Endothelial cell of umbilical vein (primary cell): Measurements from ENCODE around the gene C22orf42. TPM values are rescaled to one million over a fixed set of nuclear protein-coding genes. Genes with fewer than 3 reads are reported as not detected.

Experiments used
- BruUV-seq: library from RNA; stranded (reverse); fragments of 400-500 nt; replicated peaks from 2 replicates; lab custom pipeline; 2021; lab: Mats Ljungman, UMichigan
- CTCF ChIA-PET: fragments of 300-600, 350-600 bp; sonication (Branson Sonifier 250); formaldehyde crosslinking; loops from one replicate; lab custom pipeline; 2021; ENCODE audit warnings: antibody characterized with exemption, inconsistent platforms; lab: Charles Lee
- POLR2A ChIA-PET: fragments of 300-600, 350-600 bp; sonication (Branson Sonifier 250); formaldehyde crosslinking; loops from one replicate; lab custom pipeline; 2021; ENCODE audit warnings: antibody characterized with exemption, inconsistent platforms; lab: Charles Lee
- DNase-seq: peaks from one replicate; pipeline ENCODE4 v3.0.0-alpha.2; 2011; ENCODE audit warnings: low read depth, low spot score
- FAIRE-seq: peaks from 2 replicates; lab custom pipeline; 2011; peaks lifted over from hg19 to GRCh38; lab: Jason Lieb, UNC
- H2AFZ ChIP-seq: 2 replicates; pipeline ENCODE4 v1.6.0; 2012; ENCODE audit warnings: low read depth, low read length, control low read depth, inconsistent platforms
- H3K27ac ChIP-seq: 2 replicates; pipeline ENCODE4 v1.5.1; 2011; ENCODE audit warnings: low read depth, mild to moderate bottlenecking, control low read depth, low read length, moderate library complexity; ENCODE audit not compliant: insufficient read depth
- H3K27me3 ChIP-seq, 2 experiments: 2 replicates each; pipeline versions ENCODE4 v1.6.0 to v1.6.1; 2011; ENCODE audit warnings: low read length in 2 of 2, mixed read lengths in 1 of 2; ENCODE audit not compliant: control insufficient read depth in 2 of 2, insufficient read depth in 2 of 2
- H3K36me3 ChIP-seq, 2 experiments: 2 replicates in 1 of 2; 3 replicates in 1 of 2; pipeline ENCODE4 v1.5.1; 2011; ENCODE audit warnings: low read length in 2 of 2, mild to moderate bottlenecking in 1 of 2, moderate library complexity in 1 of 2; ENCODE audit not compliant: control insufficient read depth in 2 of 2, insufficient read depth in 2 of 2; ENCODE audit errors: extremely low read depth in 1 of 2
- H3K4me1 ChIP-seq: 3 replicates; pipeline ENCODE4 v1.5.1; 2011; ENCODE audit warnings: mild to moderate bottlenecking, low read length; ENCODE audit not compliant: control insufficient read depth, insufficient read depth; ENCODE audit errors: extremely low read depth
- H3K4me2 ChIP-seq: 2 replicates; pipeline ENCODE4 v1.6.1; 2011; ENCODE audit warnings: low read length, control low read depth, mixed read lengths; ENCODE audit not compliant: insufficient read depth
- H3K4me3 ChIP-seq, 3 experiments: fragments of 200-600 bp in 1 of 3; sonication (generic), shearing (Covaris generic) in 1 of 3; replicated peaks in 1 of 3; 2 replicates each; pipeline ENCODE4 v1.5.1; 2011 to 2016; ENCODE audit warnings: control low read depth in 3 of 3, low read length in 3 of 3, mild to moderate bottlenecking in 2 of 3, inconsistent platforms in 1 of 3, low read depth in 1 of 3, moderate library complexity in 1 of 3; ENCODE audit not compliant: insufficient read depth in 1 of 3
- H3K79me2 ChIP-seq: 2 replicates; pipeline ENCODE4 v1.6.0; 2012; ENCODE audit warnings: low read length, inconsistent platforms; ENCODE audit not compliant: control insufficient read depth, insufficient read depth
- H3K9ac ChIP-seq: replicated peaks from 2 replicates; pipeline ENCODE3; 2011; ENCODE audit warnings: low read length, control low read depth; ENCODE audit not compliant: insufficient read depth; ENCODE audit errors: extremely low read depth
- H3K9me1 ChIP-seq: replicated peaks from 3 replicates; pipeline ENCODE4 v1.6.0; 2011; ENCODE audit warnings: mild to moderate bottlenecking, low read length; ENCODE audit not compliant: control insufficient read depth, insufficient read depth; ENCODE audit errors: extremely low read depth
- H3K9me3 ChIP-seq: replicated peaks from 2 replicates; pipeline ENCODE4 v1.5.1; 2012; ENCODE audit warnings: low read length, inconsistent platforms; ENCODE audit not compliant: control insufficient read depth, insufficient read depth
- H4K20me1 ChIP-seq: replicated peaks from 2 replicates; pipeline ENCODE3; 2011; ENCODE audit warnings: mild to moderate bottlenecking, low read length; ENCODE audit not compliant: control insufficient read depth, insufficient read depth; ENCODE audit errors: extremely low read depth
- CTCF ChIP-seq, 2 donors: IDR thresholded peaks; 1 replicate in 1 of 2; 2 replicates in 1 of 2; pipeline ENCODE4 v1.5.1; 2011; ENCODE audit warnings: low read length in 2 of 2, mild to moderate bottlenecking in 2 of 2, moderate library complexity in 2 of 2, control low read depth in 1 of 2, inconsistent platforms in 1 of 2, low read depth in 1 of 2; ENCODE audit not compliant: insufficient read depth in 1 of 2; ENCODE audit errors: extremely low read depth in 1 of 2
- EZH2 ChIP-seq: IDR thresholded peaks from 2 replicates; pipeline ENCODE4 v1.6.1; 2012; ENCODE audit warnings: borderline replicate concordance, low read depth, mild to moderate bottlenecking, moderate library complexity, low read length, inconsistent platforms; ENCODE audit not compliant: severe bottlenecking
- FOS ChIP-seq: IDR thresholded peaks from 2 replicates; pipeline ENCODE4 v1.6.1; 2011; ENCODE audit warnings: mild to moderate bottlenecking, low read length, moderate library complexity, borderline replicate concordance; ENCODE audit not compliant: insufficient read depth
- GATA2 ChIP-seq: IDR thresholded peaks from 2 replicates; pipeline ENCODE4 v1.7.0; 2011; ENCODE audit warnings: low read depth, mild to moderate bottlenecking, moderate library complexity, mixed read lengths, low read length; ENCODE audit not compliant: insufficient read length, insufficient read depth
- JUN ChIP-seq: IDR thresholded peaks from 2 replicates; pipeline ENCODE4 v1.6.1; 2011; ENCODE audit warnings: borderline replicate concordance, low read depth; ENCODE audit not compliant: insufficient read length, insufficient read depth
- MAX ChIP-seq: IDR thresholded peaks from 2 replicates; pipeline ENCODE4 v1.6.1; 2011; ENCODE audit not compliant: insufficient read depth, insufficient read length
- MYC ChIP-seq: IDR thresholded peaks from one replicate; pipeline ENCODE4 v1.6.1; 2011; ENCODE audit warnings: mild to moderate bottlenecking, low read depth, low read length
- POLR2A ChIP-seq: IDR thresholded peaks from 2 replicates; pipeline ENCODE4 v1.6.1; 2012; ENCODE audit warnings: low read depth, mild to moderate bottlenecking, control low read depth, low read length
- POLR2AphosphoS5 ChIP-seq: IDR thresholded peaks from 2 replicates; pipeline ENCODE4 v1.6.1; 2012; ENCODE audit warnings: low read depth, mild to moderate bottlenecking, control low read depth, low read length, moderate library complexity; ENCODE audit not compliant: insufficient read depth
- dilution Hi-C: fragments of 300-500 bp; cut with MboI; formaldehyde crosslinking; loops from one replicate; pipeline ENCODE4 v1.15.0; 2019; ENCODE audit warnings: low sequenced_read_pairs; ENCODE audit not compliant: extremely low pct_ligation_motif_present
- intact Hi-C: fragments of 100-400 bp; cut with micrococcal nuclease; formaldehyde crosslinking; loops from one replicate; pipeline ENCODE4 v1.10.0; 2022
- polyA plus RNA-seq, 4 experiments: library from polyadenylated mRNA; depleted of rRNA in 3 of 4; stranded (reverse) in 3 of 4; unstranded in 1 of 4; fragments of >200 nt; gene quantifications; 2 replicates each; pipeline versions ENCODE4 v1.2.1 to v1.2.3, GENCODE V29; 2011 to 2012; ENCODE audit warnings: missing spikeins in 1 of 4
- total RNA-seq: library from RNA; stranded (reverse); gene quantifications from 2 replicates; pipeline ENCODE4 v1.2.3, GENCODE V29; 2021

The C22orf42 gene
- total and polyA plus RNA-seq, 2 donors (not counting 3 experiments of a cell fraction or from before 2014, with no cell fraction given): not detected

DNA sequence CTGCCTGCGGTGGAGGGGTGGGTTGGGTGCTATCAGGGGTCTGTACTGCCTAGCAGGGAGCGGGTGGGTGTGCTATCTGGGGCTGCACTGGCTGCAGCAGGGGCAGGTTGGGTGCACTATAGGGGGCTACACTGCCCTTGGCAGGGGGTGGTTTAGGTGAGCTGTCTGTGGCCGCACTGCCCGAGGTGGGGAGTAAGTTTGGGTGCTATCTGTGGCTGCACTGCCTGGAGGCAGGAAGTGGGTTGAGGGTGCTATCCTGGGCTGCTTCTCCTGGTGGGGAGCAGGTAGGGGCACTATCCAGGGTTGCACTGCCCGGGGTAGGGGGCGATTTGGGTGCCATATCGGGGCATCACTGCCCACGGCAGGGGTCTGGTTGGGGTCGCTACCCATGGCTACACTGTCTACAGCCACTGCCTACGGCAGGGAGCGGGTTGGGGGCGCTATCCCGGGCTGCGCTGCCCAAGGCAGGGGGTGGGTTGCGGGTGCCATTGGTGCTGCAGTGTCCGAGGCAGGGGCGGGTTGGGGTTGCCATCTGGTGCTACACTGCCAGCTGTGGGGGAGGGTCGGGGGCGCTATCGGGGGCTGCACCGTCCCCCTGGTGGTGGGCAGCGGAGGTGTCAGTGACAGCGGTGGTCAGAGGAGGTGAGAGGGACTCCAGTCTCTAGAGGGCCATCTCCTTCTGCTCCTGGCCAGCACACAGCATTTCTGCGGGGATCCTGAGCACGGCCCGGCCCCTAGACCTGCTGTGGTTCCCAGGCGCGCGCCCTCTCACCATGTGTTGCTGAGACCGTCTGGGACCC is 47.1 kb upstream of the C22orf42 start:
- CTCF ChIA-PET: no interaction called here
- no peaks in the 10 kb centered on the region for H3K36me3 ChIP-seq
- H3K9ac ChIP-seq: no peak overlapping the region
- DNase-seq: no peak
- H3K4me1 ChIP-seq: no peaks in the 10 kb centered on the region
- H2AFZ ChIP-seq: no peak overlapping the region
- TF ChIP-seq POLR2AphosphoS5 (no peak), JUN (no peak), CTCF (IDR thresholded peaks at IDR 0.05; ENCODE audit: extremely low read depth in 1 of 2, insufficient read depth in 1 of 2, low read depth in 1 of 2, low read length in 2 of 2) (no peak), MYC (no peak), MAX (no peak), POLR2A (no peak), GATA2 (no peak), FOS (no peak), EZH2 (no peak)
- POLR2A ChIA-PET: no interaction called here
- no TSS peak for BruUV-seq
- intact Hi-C loops (loop anchor here (5.0 kb wide), 1 partner anchor 229 kb away; no protein-coding TSS in a partner anchor), dilution Hi-C loops (no loop called here)
- no peak for FAIRE-seq
- peaks cover 4 to 19% of the 10 kb centered on the region in 2 experiments for H3K27me3 ChIP-seq
- no peak overlapping the region for H3K4me3 ChIP-seq
- no peaks in the 10 kb centered on the region for H3K9me3 ChIP-seq
- no peaks in the 10 kb centered on the region for H4K20me1 ChIP-seq
- H3K27ac ChIP-seq: no peak overlapping the region
- no peak overlapping the region for H3K4me2 ChIP-seq
- H3K9me1 ChIP-seq: no peaks in the 10 kb centered on the region
- no peaks in the 10 kb centered on the region for H3K79me2 ChIP-seq
